Cardiac fibroblast (primary cell): Measurements from ENCODE around the gene IQCH.

ENCODE experiments used
- DNase-seq, 2 donors: peaks; one replicate each; pipeline versions ENCODE4 v3.0.0 to v3.0.0-alpha.2; 2010; ENCODE audit warnings: low read depth in 2 of 2
- H3K4me3 ChIP-seq, 2 donors: replicated peaks in 1 of 2; 1 replicate in 1 of 2; 2 replicates in 1 of 2; pipeline ENCODE4 v1.5.1; 2011; ENCODE audit warnings: low read depth in 2 of 2, low read length in 2 of 2, mild to moderate bottlenecking in 2 of 2, moderate library complexity in 1 of 2
- TF ChIP-seq, protein P1 (sequence below): IDR thresholded peaks from one replicate; pipeline ENCODE4 v1.5.1; 2011; ENCODE audit warnings: low read depth, mild to moderate bottlenecking, low read length, inconsistent platforms

The IQCH gene

GRCh38 chr15:67456677-67457529 is 202.3 kb downstream of the IQCH start:
- no peak overlapping the region for H3K4me3 ChIP-seq
- peak; percentile 70 to 77 for DNase-seq
- TF ChIP-seq, protein P1, sequence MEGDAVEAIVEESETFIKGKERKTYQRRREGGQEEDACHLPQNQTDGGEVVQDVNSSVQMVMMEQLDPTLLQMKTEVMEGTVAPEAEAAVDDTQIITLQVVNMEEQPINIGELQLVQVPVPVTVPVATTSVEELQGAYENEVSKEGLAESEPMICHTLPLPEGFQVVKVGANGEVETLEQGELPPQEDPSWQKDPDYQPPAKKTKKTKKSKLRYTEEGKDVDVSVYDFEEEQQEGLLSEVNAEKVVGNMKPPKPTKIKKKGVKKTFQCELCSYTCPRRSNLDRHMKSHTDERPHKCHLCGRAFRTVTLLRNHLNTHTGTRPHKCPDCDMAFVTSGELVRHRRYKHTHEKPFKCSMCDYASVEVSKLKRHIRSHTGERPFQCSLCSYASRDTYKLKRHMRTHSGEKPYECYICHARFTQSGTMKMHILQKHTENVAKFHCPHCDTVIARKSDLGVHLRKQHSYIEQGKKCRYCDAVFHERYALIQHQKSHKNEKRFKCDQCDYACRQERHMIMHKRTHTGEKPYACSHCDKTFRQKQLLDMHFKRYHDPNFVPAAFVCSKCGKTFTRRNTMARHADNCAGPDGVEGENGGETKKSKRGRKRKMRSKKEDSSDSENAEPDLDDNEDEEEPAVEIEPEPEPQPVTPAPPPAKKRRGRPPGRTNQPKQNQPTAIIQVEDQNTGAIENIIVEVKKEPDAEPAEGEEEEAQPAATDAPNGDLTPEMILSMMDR = peak; percentile 95

- DNase-seq = no peak
- TF ChIP-seq, protein P1 = no peak
These were observed 203.9 kb downstream of the IQCH start for GRCh38 chr15:67458331-67459029.

DNA sequence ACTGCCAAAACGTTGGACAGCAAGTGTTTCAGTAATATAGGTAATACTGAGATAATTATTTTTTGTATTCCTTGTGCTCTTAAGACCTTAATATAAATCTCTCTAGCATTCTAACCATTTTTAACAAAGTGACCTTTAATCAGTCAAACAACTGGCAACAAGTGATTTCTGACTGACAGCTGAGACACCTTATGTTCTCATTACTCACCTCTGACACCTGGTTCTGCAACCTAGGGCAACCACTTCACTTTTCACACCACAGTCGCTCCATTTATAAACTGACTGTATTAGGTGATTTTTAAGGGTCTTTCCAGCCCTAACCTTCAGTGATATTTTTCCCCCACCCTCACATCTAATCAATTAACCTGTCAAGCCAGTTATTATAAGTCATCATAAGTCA is 205.9 kb downstream of the IQCH start:
- DNase-seq = no peak
- no peak overlapping the region for H3K4me3 ChIP-seq
- TF ChIP-seq, protein P1 = no peak

More at GRCh38 chr15:67458331-67459029, 203.9 kb downstream of the IQCH start:
- no peak overlapping the region for H3K4me3 ChIP-seq

DNA sequence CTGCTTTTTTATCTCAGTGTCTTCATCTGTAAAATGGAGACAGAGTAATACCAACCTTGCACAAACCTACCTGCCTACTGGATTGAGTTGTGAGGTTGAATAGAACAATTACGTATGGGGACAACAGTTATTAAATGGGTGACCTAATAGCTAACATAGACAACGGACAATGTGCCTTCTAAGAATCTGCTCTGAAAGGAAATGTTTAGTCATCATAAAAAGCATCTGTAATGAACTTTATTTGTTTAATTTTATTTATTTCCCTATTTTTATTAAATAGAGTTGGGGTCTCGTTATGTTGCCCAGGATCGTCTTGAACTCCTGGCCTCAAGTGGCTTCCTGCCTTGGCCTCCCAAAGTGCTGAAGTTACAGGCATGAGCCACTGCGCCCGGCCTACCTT is 207.1 kb downstream of the IQCH start:
- DNase-seq = no peak
- H3K4me3 ChIP-seq = no peak overlapping the region
- TF ChIP-seq, protein P1 = no peak

DNA sequence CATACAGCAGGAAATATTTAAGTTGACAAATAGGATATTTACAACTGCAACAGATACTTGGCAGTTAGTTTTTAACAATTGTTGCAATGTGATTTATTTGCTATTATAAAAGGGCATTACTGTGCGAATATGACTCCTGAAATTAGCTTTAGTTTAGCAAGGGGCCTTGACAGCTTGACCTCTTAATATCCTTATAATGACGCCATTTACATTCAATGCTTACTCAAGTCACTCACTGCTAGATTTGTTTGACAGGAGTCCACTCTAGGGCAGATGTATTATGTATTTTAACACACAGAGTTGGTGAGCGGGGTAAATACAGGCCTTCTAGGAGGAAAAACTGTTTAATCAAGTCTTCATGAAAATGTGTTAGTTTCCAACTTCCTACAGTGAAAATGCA is 208.3 kb downstream of the IQCH start:
- TF ChIP-seq, protein P1 = no peak
- no peak for DNase-seq

GRCh38 chr15:67463488-67463887 is 208.9 kb downstream of the IQCH start:
- TF ChIP-seq, protein P1 = no peak
- DNase-seq = no peak
- H3K4me3 ChIP-seq = no peak overlapping the region

More for the DNA sequence above, 208.3 kb downstream of the IQCH start:
- no peak overlapping the region for H3K4me3 ChIP-seq
